CD14-positive monocyte (primary cell): ENCODE measurements around the gene RTN4R. TPM values are rescaled to one million over a fixed set of nuclear protein-coding genes. Genes with fewer than 3 reads are reported as not detected.

Source experiments
- DNase-seq, 3 donors: peaks; one replicate each; pipeline ENCODE4 v3.0.0-alpha.2; 2011 to 2022
- H2AFZ ChIP-seq: 2 replicates; pipeline ENCODE4 v1.6.0; 2012; ENCODE audit warnings: mild to moderate bottlenecking, low read depth, low read length, inconsistent platforms; ENCODE audit not compliant: insufficient read depth, poor library complexity, severe bottlenecking
- H3K27ac ChIP-seq, 2 donors: 1 replicate in 1 of 2; 2 replicates in 1 of 2; pipeline ENCODE4 v1.5.1; 2012 to 2013; ENCODE audit warnings: low read length in 2 of 2, control low read depth in 1 of 2, inconsistent platforms in 1 of 2, low read depth in 1 of 2, mild to moderate bottlenecking in 1 of 2
- H3K27me3 ChIP-seq, 2 donors: one replicate each; pipeline versions ENCODE4 v1.6.0 to v1.6.1; 2011 to 2013; ENCODE audit warnings: low read length in 2 of 2; ENCODE audit not compliant: control insufficient read depth in 2 of 2, insufficient read depth in 2 of 2
- H3K36me3 ChIP-seq, 2 donors: replicated peaks in 1 of 2; 1 replicate in 1 of 2; 2 replicates in 1 of 2; pipeline versions ENCODE4 v1.5.1 to v1.6.1; 2012 to 2013; ENCODE audit warnings: low read length in 2 of 2, control low read depth in 1 of 2, inconsistent platforms in 1 of 2, mild to moderate bottlenecking in 1 of 2; ENCODE audit not compliant: insufficient read depth in 2 of 2, control insufficient read depth in 1 of 2
- H3K4me1 ChIP-seq, 2 donors: 1 replicate in 1 of 2; 2 replicates in 1 of 2; pipeline versions ENCODE4 v1.5.1 to v1.6.1; 2012 to 2013; ENCODE audit warnings: low read length in 2 of 2, control low read depth in 1 of 2, inconsistent platforms in 1 of 2, mild to moderate bottlenecking in 1 of 2, moderate library complexity in 1 of 2; ENCODE audit not compliant: insufficient read depth in 2 of 2, control insufficient read depth in 1 of 2
- H3K4me2 ChIP-seq: replicated peaks from 2 replicates; pipeline ENCODE3; 2012; ENCODE audit warnings: low read length, moderate library complexity, mild to moderate bottlenecking; ENCODE audit not compliant: poor library complexity, severe bottlenecking; ENCODE audit errors: extremely low read depth
- H3K4me3 ChIP-seq, 3 experiments: fragments of 200-600 bp in 1 of 3; sonication (generic) in 1 of 3; replicated peaks in 1 of 3; 1 replicate in 2 of 3; 2 replicates in 1 of 3; pipeline ENCODE4 v1.5.1; 2011 to 2013; ENCODE audit warnings: low read length in 3 of 3, mild to moderate bottlenecking in 3 of 3, control low read depth in 2 of 3, low read depth in 2 of 3, inconsistent platforms in 1 of 3, moderate library complexity in 1 of 3
- H3K79me2 ChIP-seq: 2 replicates; pipeline ENCODE4 v1.6.0; 2012; ENCODE audit warnings: mild to moderate bottlenecking, control low read depth, inconsistent platforms, low read length, moderate library complexity; ENCODE audit not compliant: insufficient read depth
- H3K9ac ChIP-seq: 2 replicates; pipeline ENCODE4 v1.6.0; 2017; ENCODE audit warnings: low read length, mild to moderate bottlenecking; ENCODE audit not compliant: insufficient read depth, poor library complexity, severe bottlenecking
- H3K9me3 ChIP-seq, 2 donors: replicated peaks in 1 of 2; 1 replicate in 1 of 2; 2 replicates in 1 of 2; pipeline versions ENCODE4 v1.5.1 to v1.6.1; 2012 to 2013; ENCODE audit warnings: low read length in 2 of 2, control low read depth in 1 of 2; ENCODE audit not compliant: control insufficient read depth in 1 of 2, insufficient read depth in 1 of 2
- H4K20me1 ChIP-seq: 2 replicates; pipeline ENCODE4 v1.6.0; 2012; ENCODE audit warnings: mild to moderate bottlenecking, low read length, control low read depth, moderate library complexity; ENCODE audit not compliant: insufficient read depth
- H3K27ac Mint-ChIP-seq, 7 donors: one replicate each; pipeline ENCODE4 v1.8.0; 2020; ENCODE audit warnings: mild to moderate bottlenecking in 7 of 7, mixed read lengths in 7 of 7, moderate library complexity in 6 of 7, inconsistent platforms in 2 of 7
- H3K27me3 Mint-ChIP-seq, 3 donors: one replicate each; pipeline ENCODE4 v1.8.0; 2021 to 2022; ENCODE audit warnings: low read depth in 3 of 3, mild to moderate bottlenecking in 3 of 3, mixed read lengths in 3 of 3, moderate library complexity in 3 of 3, inconsistent platforms in 1 of 3
- H3K36me3 Mint-ChIP-seq, 2 donors: one replicate each; pipeline ENCODE4 v1.8.0; 2020; ENCODE audit warnings: mixed read lengths in 2 of 2, inconsistent platforms in 1 of 2, mild to moderate bottlenecking in 1 of 2
- H3K4me1 Mint-ChIP-seq: one replicate; pipeline ENCODE4 v1.8.0; 2020; ENCODE audit warnings: mild to moderate bottlenecking, mixed read lengths
- H3K4me3 Mint-ChIP-seq, 2 donors: one replicate each; pipeline ENCODE4 v1.8.0; 2020; ENCODE audit warnings: mild to moderate bottlenecking in 2 of 2, mixed read lengths in 2 of 2, moderate library complexity in 1 of 2
- H3K9me3 Mint-ChIP-seq, 7 donors: one replicate each; pipeline ENCODE4 v1.8.0; 2020 to 2022; ENCODE audit warnings: mixed read lengths in 7 of 7, mild to moderate bottlenecking in 6 of 7, moderate library complexity in 6 of 7, inconsistent platforms in 2 of 7
- whole genome bisulfite sequencing: methylation state at CpG from one replicate; pipeline ENCODE4 v1.1.5; 2013; ENCODE audit warnings: missing lambda C conversion rate; ENCODE audit not compliant: insufficient coverage; 5-methylcytosine and 5-hydroxymethylcytosine counted together
- intact Hi-C, 2 donors: fragments of 100-400 bp; cut with micrococcal nuclease; formaldehyde crosslinking; loops; one replicate each; pipeline versions ENCODE4 v1.15.0 to v1.15.1; 2023
- polyA plus RNA-seq, 3 donors: library from polyadenylated mRNA; depleted of rRNA in 1 of 3; unstranded in 2 of 3; stranded (reverse) in 1 of 3; fragments of 300-500 nt in 2 of 3; fragments of >200 nt in 1 of 3; fragmentation: Illumina TruSeq in 2 of 3; gene quantifications; 1 replicate in 2 of 3; 2 replicates in 1 of 3; pipeline ENCODE4 v1.2.3, GENCODE V29; 2012 to 2021
- TF ChIP-seq, protein P1 (sequence below): fragments of 200-600 bp; IDR thresholded peaks from one replicate; pipeline ENCODE4 v1.8.0; 2022; ENCODE audit warnings: antibody characterized with exemption, mild to moderate bottlenecking

Gene RTN4R
- polyA plus RNA-seq, 3 donors = not detected

DNA sequence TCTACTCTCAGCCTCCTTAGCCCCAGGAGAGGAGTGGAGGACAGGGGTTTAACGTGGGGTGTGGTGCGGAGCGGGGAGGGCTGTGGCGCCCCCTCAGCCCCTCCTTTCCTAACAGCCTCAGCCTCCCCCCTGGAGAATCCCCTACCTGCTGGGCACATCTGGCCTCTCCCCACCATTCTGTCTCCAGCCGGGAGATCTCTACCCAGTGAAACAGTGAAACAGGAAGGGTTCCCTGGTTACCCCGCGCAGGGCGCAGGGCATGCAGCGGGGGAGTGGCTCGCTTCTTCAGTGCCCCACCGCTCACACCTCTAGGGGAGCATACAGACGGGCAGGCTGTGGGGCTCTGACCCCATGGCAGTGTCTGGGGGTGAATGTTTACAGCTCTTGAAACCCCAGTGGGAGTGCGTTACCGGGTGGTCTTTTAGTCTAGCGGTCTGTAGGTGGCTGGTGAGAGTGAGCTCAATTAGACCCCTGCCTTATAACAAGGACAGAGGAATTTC, 62.6 kb downstream of the RTN4R start:
- Histone ChIP-seq H2AFZ (peak overlapping the region; percentile 91), H3K4me2 (peak overlapping the region; percentile 91), H3K9me3 (no peaks in the 10 kb centered on the region), H3K4me1 (peaks cover 23 to 35% of the 10 kb centered on the region in 2 donors), H3K27ac (peak overlapping the region in 1 of 2 donors; percentile 92), H3K27me3 (no peaks in the 10 kb centered on the region), H3K4me3 (peak overlapping the region in 2 of 3 experiments; percentile 68 to 88), H3K9ac (no peak overlapping the region), H3K36me3 (no peaks in the 10 kb centered on the region), H4K20me1 (no peaks in the 10 kb centered on the region), H3K79me2 (peaks cover 11% of the 10 kb centered on the region)
- 46% methylated on average over 10 of the region's 15 CpGs for WGBS
- DNase-seq = no peak
- Mint-ChIP-seq H3K4me1 (peaks cover 27% of the 10 kb centered on the region), H3K9me3 (no peaks in the 10 kb centered on the region), H3K27me3 (peaks cover 0 to 3% (median 2%) of the 10 kb centered on the region in 3 donors), H3K27ac (peak overlapping the region; percentile 22 to 93 (median 75)), H3K36me3 (no peaks in the 10 kb centered on the region), H3K4me3 (peak overlapping the region; percentile 83 to 93)
- TF ChIP-seq, protein P1, sequence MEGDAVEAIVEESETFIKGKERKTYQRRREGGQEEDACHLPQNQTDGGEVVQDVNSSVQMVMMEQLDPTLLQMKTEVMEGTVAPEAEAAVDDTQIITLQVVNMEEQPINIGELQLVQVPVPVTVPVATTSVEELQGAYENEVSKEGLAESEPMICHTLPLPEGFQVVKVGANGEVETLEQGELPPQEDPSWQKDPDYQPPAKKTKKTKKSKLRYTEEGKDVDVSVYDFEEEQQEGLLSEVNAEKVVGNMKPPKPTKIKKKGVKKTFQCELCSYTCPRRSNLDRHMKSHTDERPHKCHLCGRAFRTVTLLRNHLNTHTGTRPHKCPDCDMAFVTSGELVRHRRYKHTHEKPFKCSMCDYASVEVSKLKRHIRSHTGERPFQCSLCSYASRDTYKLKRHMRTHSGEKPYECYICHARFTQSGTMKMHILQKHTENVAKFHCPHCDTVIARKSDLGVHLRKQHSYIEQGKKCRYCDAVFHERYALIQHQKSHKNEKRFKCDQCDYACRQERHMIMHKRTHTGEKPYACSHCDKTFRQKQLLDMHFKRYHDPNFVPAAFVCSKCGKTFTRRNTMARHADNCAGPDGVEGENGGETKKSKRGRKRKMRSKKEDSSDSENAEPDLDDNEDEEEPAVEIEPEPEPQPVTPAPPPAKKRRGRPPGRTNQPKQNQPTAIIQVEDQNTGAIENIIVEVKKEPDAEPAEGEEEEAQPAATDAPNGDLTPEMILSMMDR = no peak
- intact Hi-C loops = no loop called here

DNA sequence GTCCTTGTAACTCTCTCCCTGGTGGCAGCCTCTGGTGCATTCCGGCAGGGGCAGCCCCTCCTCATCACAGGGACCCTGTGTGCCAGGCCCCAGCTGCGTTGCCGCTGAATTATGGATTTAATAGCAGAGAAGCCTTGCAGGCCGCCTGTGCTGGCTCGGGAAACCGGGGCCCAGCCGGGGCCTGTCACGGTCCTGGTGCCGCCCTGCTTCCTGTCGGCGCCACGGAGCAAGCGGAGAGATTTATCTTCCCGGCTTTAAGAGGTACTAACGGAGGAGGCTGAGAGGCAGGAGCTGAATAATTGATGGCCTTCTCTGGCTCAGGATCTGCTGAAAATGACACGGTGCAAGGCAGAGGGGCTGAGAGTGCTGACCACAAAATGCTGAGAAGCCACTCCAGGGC, 63.3 kb downstream of the RTN4R start:
- intact Hi-C loops = no loop called here

More for the DNA sequence above, 63.3 kb downstream of the RTN4R start:
- Histone ChIP-seq H3K4me2 (no peak overlapping the region), H2AFZ (peak overlapping the region; percentile 91), H3K4me1 (peaks cover 23 to 35% of the 10 kb centered on the region in 2 donors), H3K27me3 (no peaks in the 10 kb centered on the region), H3K27ac (no peak overlapping the region), H3K9ac (no peak overlapping the region), H4K20me1 (no peaks in the 10 kb centered on the region), H3K9me3 (no peaks in the 10 kb centered on the region), H3K36me3 (no peaks in the 10 kb centered on the region), H3K4me3 (no peak overlapping the region), H3K79me2 (peaks cover 11% of the 10 kb centered on the region)
- Mint-ChIP-seq H3K9me3 (no peaks in the 10 kb centered on the region), H3K36me3 (no peaks in the 10 kb centered on the region), H3K4me1 (peaks cover 27% of the 10 kb centered on the region), H3K4me3 (no peak overlapping the region), H3K27me3 (peaks cover 0 to 3% (median 2%) of the 10 kb centered on the region in 3 donors), H3K27ac (no peak overlapping the region)
- DNase-seq = no peak
- TF ChIP-seq, protein P1 = no peak
- WGBS = 42% methylated on average over 16 of the region's 16 CpGs
